Left cardiac atrium (tissue), 4 donors: Measurements from ENCODE around the gene B9D1. TPM values are rescaled to one million over a fixed set of nuclear protein-coding genes. Genes with fewer than 3 reads are reported as not detected.

Experiments
- ATAC-seq, 2 donors: fragments of 200-7000 bp; cut with Tn5 transposase; one replicate each; pipeline ENCODE4 v1.9.1; 2020; ENCODE audit warnings: mild to moderate bottlenecking in 2 of 2, moderate library complexity in 2 of 2
- DNase-seq: peaks from one replicate; pipeline ENCODE4 v3.0.0-alpha.2; 2020
- intact Hi-C, 2 donors: fragments of 100-400 bp; cut with DNase I; formaldehyde crosslinking; loops; one replicate each; pipeline versions ENCODE4 v1.14.1 to v1.15.1; 2022 to 2023
- total RNA-seq, 2 donors: library from RNA; stranded (reverse); fragmentation: NEBNext Ultra II Directional; extraction: Animal tissue kit (Norgen Biotek cat#: 25700); gene quantifications; one replicate each; pipeline ENCODE4 v1.2.1, GENCODE V29; 2021
- donor health status: DM: no; HTN: yes; CAD: no.
- donor health status: DM: no; HTN: yes; CAD: no; lungs with severe emphysema.
- donor health status: DM: yes; HTN: yes; CAD: no.
- donor health status: Dilated cardiomyopathy.

Gene B9D1
- total RNA-seq, 2 donors from 2014 or later: 7.3 to 8.4 TPM

- intact Hi-C loops: no loop called here
- DNase-seq (no peak), ATAC-seq (no peak)
These were observed 18.0 kb downstream of the B9D1 start for GRCh38 chr17:19344311-19345066.

DNA sequence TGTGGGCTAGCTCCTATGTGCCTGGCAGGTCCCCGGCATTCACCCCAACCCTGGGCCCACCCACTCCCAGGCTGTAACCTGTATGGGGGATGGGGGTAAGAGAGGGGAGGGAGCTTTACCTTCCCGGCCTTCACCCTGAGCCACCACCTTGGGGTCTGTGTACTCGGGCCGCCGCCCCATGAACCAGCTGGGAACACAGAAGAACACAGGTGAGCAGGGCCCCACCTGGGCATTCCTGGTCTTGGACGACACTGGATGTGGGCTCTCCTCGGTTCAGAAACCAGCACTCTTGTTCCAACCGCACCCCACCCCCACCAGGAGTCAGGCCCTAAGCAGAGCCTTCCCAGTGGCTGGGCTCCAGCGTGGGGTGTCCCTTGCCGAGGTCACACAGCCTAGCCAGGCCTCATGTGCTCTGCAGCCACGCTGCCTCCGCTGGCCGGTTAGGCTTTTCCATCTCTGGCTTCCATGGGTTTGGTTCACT is 18.8 kb downstream of the B9D1 start:
- no peak for DNase-seq
- peak in 1 of 2 donors; percentile 21 for ATAC-seq
- intact Hi-C loops: no loop called here

DNA sequence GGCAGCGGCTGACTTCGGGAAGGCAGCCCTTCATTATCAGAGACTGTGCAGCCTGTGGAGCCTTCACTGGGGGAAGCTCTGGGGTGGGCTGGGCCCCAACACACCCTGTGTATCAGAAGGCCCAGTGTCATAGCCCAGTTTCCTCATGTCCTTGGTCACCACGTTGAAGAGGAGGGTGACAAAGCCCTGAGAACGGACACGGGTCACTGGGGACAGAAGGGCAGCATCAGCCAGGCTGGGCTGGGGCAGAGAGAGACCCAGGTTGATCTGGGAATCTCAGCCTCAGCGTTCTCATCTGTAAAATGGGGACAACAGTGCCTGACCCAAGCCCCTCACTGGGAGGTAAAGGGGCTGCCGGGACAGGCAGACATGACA is 19.3 kb downstream of the B9D1 start:
- intact Hi-C loops: no loop called here
- no peak for ATAC-seq
- no peak for DNase-seq

DNA sequence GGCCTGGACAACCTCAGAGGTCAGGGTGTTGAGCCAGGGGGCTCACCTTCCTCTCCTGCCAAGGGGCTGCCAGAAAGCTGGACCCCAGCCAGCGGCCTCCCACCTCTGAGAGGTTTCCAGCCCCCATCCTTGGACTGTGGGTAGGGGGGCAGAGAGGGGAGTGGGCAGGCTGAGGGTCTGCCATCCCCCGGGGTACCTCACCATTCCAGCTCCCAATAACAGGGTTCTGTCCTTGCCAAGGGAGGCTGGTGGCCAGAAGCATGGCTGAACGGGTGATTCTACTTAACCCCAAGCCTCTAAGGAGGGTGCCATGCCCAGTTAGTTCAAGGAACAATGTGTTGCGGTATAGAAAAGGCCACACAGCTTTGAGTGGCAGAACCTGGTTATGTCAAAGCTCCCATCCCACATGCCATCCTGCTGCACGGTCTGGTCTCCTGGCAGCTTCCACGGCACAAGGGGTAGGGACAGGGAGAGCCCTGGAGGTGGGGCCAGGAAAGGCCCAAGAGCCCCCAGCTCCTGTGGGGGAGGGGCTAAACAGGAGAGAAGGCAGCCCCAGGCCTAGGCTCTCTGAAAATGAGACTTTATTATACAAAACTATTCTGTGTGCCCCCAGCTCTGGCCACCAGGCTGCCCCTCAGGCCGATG is 19.8 kb downstream of the B9D1 start:
- ATAC-seq: no peak
- intact Hi-C loops: no loop called here
- no peak for DNase-seq

DNA sequence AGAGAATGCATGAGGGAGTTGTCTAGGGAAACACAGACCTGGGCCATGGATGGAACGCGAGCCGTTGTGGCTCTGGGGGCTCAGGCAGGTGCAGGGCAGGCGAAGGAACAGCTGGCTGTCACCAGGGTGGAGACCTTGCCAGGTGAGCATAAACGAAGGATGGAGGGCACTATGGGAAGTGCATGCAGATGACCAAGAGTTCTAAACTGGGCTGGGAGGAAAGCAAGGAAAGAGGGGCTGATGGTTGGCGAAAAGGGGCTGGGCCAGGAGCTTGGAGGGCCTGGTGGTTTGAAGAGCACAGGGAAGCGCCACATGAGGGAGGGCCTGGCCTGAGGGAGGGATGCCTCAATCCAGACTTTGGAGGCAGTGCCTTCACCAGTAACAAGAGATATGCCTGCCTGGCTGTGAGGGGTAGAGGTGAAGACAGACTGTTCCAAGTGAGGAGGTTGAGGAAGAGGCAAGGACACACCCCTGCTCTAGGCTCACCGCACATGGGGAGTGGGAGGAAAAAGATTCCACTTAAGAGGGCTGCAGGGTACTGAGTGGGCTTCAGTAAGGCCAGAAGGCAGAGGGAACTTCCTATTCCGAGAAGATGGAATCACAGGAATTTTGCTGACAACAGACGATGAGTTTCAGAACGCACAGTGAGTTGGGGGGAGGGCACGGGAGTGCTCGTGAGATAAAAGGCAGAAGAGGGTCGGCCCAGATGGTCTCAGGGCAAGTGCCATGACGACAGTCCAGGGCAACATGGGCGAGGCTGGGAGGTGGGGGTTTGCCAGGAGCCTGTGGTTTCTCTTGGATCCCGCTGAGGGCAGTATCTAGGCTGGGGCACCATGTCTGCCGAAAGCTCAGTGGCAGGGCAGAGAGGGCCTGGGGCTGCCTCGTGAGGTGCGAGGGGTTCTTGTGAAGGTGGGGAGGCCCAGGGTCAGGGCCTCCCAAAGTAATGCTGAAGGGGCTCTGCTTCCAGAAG is 20.6 kb downstream of the B9D1 start:
- intact Hi-C loops: no loop called here
- no peak for ATAC-seq
- DNase-seq: no peak

- DNase-seq (no peak), ATAC-seq (no peak)
- intact Hi-C loops: no loop called here
These were observed 21.3 kb downstream of the B9D1 start for GRCh38 chr17:19341211-19341631.

- intact Hi-C loops: no loop called here
- no peak for DNase-seq
- ATAC-seq: no peak
These were observed 23.1 kb downstream of the B9D1 start for GRCh38 chr17:19339341-19339815.

GRCh38 chr17:19338031-19338990 is 24.2 kb downstream of the B9D1 start:
- intact Hi-C loops: no loop called here
- ATAC-seq (peak; percentile 56 to 61), DNase-seq (peak; percentile 71)

DNA sequence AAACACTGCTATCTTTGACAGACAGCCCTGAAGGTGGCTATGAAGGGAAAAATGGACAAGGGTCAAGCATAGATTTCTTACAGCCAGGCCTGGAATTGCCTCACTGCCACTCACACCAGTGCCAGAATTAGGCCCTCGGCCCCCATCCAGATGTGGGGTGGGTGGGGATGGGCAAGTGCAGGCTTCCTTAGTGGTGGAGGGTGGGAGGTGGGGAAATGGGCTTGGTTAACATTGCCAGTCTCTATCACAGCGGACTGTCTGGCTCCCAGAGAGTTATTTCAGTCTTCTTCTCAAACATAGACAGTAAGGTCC is 24.9 kb downstream of the B9D1 start:
- intact Hi-C loops: loop anchor here in 1 of 2 donors (2.0 kb wide), 1 partner anchor 21 kb away; no protein-coding TSS in a partner anchor
- peak; percentile 50 to 55 for ATAC-seq
- DNase-seq: no peak

GRCh38 chr17:19336938-19337711 is 25.4 kb downstream of the B9D1 start:
- ATAC-seq (peak; percentile 22 to 54), DNase-seq (no peak)
- intact Hi-C loops: loop anchor here in 1 of 2 donors (2.0 kb wide), 1 partner anchor 20 kb away; no protein-coding TSS in a partner anchor

DNA sequence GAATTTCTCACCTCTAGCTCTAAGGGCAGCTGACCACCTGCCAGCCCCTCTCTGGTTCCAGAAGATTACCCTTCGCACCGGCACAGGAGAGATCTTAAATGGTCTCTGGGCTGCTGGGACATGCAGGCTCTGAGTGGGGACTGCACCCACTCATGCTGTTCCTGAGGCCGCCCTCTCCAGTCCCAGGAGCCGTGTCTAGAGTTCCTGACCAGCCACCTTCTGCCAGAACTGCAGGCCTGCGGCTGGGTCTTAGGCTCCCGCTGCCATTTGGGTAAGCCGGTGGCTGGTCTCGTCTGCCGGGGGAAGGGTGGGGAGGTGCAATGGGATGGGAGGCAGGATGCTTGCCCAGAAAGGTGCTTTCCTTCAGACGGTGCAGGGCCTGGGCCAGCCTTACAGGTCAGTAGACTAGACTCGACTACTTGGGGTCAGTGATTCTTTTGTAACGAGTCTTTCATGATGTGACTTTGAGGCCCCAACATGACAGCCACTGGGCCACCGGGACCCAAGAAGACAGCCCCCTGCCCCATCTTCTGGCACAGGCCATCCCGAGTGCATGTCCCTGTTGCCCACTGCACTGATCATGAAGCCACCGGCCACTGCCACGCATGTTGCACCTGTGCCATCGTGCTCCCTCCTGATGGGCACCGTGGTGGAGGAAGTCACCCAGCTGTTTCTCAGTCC is 26.4 kb downstream of the B9D1 start:
- no peak for ATAC-seq
- intact Hi-C loops: loop anchor here in 1 of 2 donors (2.0 kb wide), 1 partner anchor 19 kb away; no protein-coding TSS in a partner anchor

DNA sequence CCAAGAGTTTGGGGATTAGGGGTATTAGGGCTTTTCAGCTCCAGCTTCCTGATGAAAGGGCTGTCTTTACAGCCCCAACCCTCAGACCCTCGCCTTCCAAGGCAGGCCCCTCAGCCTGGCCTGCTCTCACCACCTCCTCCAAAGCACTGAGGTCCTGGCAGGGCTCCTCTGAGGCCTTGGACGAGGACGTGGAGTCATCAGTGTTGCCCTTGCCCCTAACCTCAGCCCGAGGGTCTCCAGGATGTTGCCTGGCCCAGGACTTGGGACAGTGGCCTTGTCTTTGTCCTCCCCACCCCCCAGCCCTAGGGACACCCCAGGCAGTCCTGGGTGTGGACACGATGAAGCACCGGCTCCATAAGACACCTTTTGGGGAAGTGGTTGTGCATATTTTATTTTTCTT is 28.2 kb downstream of the B9D1 start:
- no peak for ATAC-seq
- intact Hi-C loops: no loop called here
- DNase-seq: no peak

More for the DNA sequence above, 26.4 kb downstream of the B9D1 start:
- no peak for DNase-seq

GRCh38 chr17:19333736-19334290 is 28.7 kb downstream of the B9D1 start:
- no peak for ATAC-seq
- DNase-seq: no peak
- intact Hi-C loops: no loop called here

- no peak for ATAC-seq
- no peak for DNase-seq
- intact Hi-C loops: no loop called here
These were observed 29.4 kb downstream of the B9D1 start for GRCh38 chr17:19333132-19333440.

GRCh38 chr17:19332371-19333131 is 30.0 kb downstream of the B9D1 start:
- no peak for DNase-seq
- intact Hi-C loops: no loop called here
- no peak for ATAC-seq

GRCh38 chr17:19331543-19332245 is 30.8 kb downstream of the B9D1 start:
- DNase-seq (no peak), ATAC-seq (no peak)
- intact Hi-C loops: no loop called here
